ENCODE measurements around the gene ENOX1. TPM values are rescaled to one million over a fixed set of nuclear protein-coding genes. Genes with fewer than 3 reads are reported as not detected.

The ENOX1 gene
- total RNA-seq, 1 experiment from 2014 or later, result 1.5 TPM

DNA sequence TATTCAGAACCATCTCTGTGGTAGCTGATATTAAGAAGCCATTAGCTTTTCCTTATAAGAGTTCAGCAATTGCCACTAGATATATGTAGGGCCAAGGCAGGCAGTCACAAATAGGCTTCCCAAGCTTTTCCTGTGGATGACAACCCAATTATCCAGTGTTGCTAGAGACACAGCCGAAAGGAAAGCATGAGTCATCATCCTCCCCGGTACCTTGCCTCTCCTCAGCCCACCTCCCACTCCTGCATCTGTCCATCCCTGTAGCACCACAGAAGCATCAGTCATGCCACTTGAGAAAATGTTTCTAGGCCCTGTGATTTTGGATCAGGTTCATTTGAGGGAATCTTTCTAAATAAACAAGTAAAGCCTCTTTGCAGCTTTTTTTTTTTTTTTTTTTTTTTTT is 559.1 kb downstream of the ENOX1 start:
- peaks cover 10% of the 10 kb centered on the region for H3K27me3 Mint-ChIP-seq (ENCODE audit: unreplicated experiment)
- TF ChIP-seq, protein P1, sequence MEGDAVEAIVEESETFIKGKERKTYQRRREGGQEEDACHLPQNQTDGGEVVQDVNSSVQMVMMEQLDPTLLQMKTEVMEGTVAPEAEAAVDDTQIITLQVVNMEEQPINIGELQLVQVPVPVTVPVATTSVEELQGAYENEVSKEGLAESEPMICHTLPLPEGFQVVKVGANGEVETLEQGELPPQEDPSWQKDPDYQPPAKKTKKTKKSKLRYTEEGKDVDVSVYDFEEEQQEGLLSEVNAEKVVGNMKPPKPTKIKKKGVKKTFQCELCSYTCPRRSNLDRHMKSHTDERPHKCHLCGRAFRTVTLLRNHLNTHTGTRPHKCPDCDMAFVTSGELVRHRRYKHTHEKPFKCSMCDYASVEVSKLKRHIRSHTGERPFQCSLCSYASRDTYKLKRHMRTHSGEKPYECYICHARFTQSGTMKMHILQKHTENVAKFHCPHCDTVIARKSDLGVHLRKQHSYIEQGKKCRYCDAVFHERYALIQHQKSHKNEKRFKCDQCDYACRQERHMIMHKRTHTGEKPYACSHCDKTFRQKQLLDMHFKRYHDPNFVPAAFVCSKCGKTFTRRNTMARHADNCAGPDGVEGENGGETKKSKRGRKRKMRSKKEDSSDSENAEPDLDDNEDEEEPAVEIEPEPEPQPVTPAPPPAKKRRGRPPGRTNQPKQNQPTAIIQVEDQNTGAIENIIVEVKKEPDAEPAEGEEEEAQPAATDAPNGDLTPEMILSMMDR (IDR thresholded peaks at IDR 0.05; ENCODE audit: unreplicated experiment), result no peak
- H3K4me1 Mint-ChIP-seq (ENCODE audit: low read depth, unreplicated experiment), result no peaks in the 10 kb centered on the region
- intact Hi-C loops (cut with micrococcal nuclease; ENCODE audit: unreplicated experiment), result no loop called here
- CTCF ChIA-PET, result no interaction called here
- BruUV-seq (replicated peaks), result no TSS peak
- no peaks in the 10 kb centered on the region for H3K9me3 Mint-ChIP-seq (ENCODE audit: low read depth, unreplicated experiment)
- H3K27ac Mint-ChIP-seq (ENCODE audit: unreplicated experiment), result no peak overlapping the region
- DNase-seq, result no peak
- H3K4me3 Mint-ChIP-seq (ENCODE audit: low read depth, unreplicated experiment), result no peak overlapping the region
- no peaks in the 10 kb centered on the region for H3K36me3 Mint-ChIP-seq (ENCODE audit: insufficient read depth, unreplicated experiment)

DNA sequence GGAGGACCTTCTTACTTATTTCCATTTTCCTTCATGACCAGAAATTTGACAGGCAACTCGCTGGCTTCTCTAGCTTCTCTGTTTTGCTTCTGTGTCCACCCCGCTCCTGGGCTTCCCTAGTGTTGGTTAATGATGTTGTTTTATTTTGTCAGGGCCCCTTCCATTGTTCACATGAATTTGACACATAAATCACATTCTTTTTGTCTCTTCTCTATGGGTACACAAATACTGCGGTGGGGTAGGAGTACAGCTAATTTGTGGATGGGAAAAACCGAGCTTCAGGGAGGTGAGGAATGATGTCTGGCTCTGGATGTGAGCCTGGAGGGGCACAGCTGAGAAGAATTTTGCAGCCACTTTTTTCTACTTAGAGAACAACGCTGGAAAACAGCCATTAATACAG is 563.6 kb downstream of the ENOX1 start:
- no peak for DNase-seq
- H3K4me3 Mint-ChIP-seq (ENCODE audit: low read depth, unreplicated experiment), result no peak overlapping the region
- TF ChIP-seq, protein P1 (IDR thresholded peaks at IDR 0.05; ENCODE audit: unreplicated experiment), result no peak
- H3K27me3 Mint-ChIP-seq (ENCODE audit: unreplicated experiment), result peaks cover 31% of the 10 kb centered on the region
- H3K36me3 Mint-ChIP-seq (ENCODE audit: insufficient read depth, unreplicated experiment), result no peaks in the 10 kb centered on the region
- H3K4me1 Mint-ChIP-seq (ENCODE audit: low read depth, unreplicated experiment), result no peaks in the 10 kb centered on the region
- H3K27ac Mint-ChIP-seq (ENCODE audit: unreplicated experiment), result no peak overlapping the region
- intact Hi-C loops (cut with micrococcal nuclease; ENCODE audit: unreplicated experiment), result no loop called here
- CTCF ChIA-PET, result no interaction called here
- no peaks in the 10 kb centered on the region for H3K9me3 Mint-ChIP-seq (ENCODE audit: low read depth, unreplicated experiment)
- no TSS peak for BruUV-seq (replicated peaks)

DNA sequence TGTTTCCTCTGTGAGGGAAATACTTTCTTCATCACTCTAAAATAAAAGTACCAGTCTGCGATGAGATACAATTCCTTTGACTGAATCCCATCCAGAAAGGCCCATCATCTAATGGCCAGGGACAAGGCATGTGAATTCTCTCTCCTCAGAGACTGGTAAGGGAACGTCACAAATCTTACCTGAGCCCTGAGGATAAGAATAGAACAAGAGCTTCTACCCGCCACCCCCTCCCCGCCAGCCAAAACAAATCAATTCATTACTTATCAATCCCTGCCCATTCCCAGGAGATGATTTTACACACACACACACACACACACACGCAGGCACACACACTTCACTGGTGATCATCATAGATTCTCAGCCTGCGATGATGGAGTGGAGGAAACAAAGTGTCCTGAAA is 564.7 kb downstream of the ENOX1 start:
- Mint-ChIP-seq H3K27ac (ENCODE audit: unreplicated experiment) (no peak overlapping the region), H3K36me3 (ENCODE audit: insufficient read depth, unreplicated experiment) (no peaks in the 10 kb centered on the region), H3K4me1 (ENCODE audit: low read depth, unreplicated experiment) (no peaks in the 10 kb centered on the region), H3K9me3 (ENCODE audit: low read depth, unreplicated experiment) (no peaks in the 10 kb centered on the region), H3K4me3 (ENCODE audit: low read depth, unreplicated experiment) (no peak overlapping the region), H3K27me3 (ENCODE audit: unreplicated experiment) (peaks cover 31% of the 10 kb centered on the region)
- BruUV-seq (replicated peaks), result no TSS peak
- intact Hi-C loops (cut with micrococcal nuclease; ENCODE audit: unreplicated experiment), result no loop called here
- TF ChIP-seq, protein P1 (IDR thresholded peaks at IDR 0.05; ENCODE audit: unreplicated experiment), result no peak
- DNase-seq, result no peak
- CTCF ChIA-PET, result no interaction called here

DNA sequence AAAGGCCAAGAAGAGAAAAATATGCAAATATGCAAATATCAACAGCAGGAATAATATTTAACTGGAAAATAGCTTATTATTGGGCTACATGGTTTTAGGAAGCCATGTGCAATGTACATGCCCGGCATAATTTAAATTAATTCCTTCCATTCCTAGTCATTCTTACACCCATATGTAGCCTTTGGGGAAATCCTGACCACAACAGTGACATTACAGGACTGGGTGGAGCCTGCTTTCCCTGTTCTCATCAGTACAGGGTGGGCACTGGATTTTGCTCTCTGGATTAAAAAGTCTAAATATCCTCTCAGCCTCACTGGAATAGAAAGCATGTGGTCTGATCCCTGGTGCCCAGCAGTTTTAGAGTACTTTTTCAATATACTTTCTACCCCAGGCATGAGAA is 565.2 kb downstream of the ENOX1 start:
- no peaks in the 10 kb centered on the region for H3K36me3 Mint-ChIP-seq (ENCODE audit: insufficient read depth, unreplicated experiment)
- no peaks in the 10 kb centered on the region for H3K9me3 Mint-ChIP-seq (ENCODE audit: low read depth, unreplicated experiment)
- TF ChIP-seq, protein P1 (IDR thresholded peaks at IDR 0.05; ENCODE audit: unreplicated experiment), result no peak
- CTCF ChIA-PET, result no interaction called here
- H3K27me3 Mint-ChIP-seq (ENCODE audit: unreplicated experiment), result peaks cover 31% of the 10 kb centered on the region
- intact Hi-C loops (cut with micrococcal nuclease; ENCODE audit: unreplicated experiment), result no loop called here
- no peaks in the 10 kb centered on the region for H3K4me1 Mint-ChIP-seq (ENCODE audit: low read depth, unreplicated experiment)
- H3K27ac Mint-ChIP-seq (ENCODE audit: unreplicated experiment), result no peak overlapping the region
- no peak for DNase-seq
- H3K4me3 Mint-ChIP-seq (ENCODE audit: low read depth, unreplicated experiment), result no peak overlapping the region
- BruUV-seq (replicated peaks), result no TSS peak
